Measurements from ENCODE around the gene TYRP1.
"Not testable (repeated sequence)": the region's sequence is repeated elsewhere in the genome, so short reads cannot be mapped to it uniquely, and the experiment has no call there.

Gene TYRP1

DNA sequence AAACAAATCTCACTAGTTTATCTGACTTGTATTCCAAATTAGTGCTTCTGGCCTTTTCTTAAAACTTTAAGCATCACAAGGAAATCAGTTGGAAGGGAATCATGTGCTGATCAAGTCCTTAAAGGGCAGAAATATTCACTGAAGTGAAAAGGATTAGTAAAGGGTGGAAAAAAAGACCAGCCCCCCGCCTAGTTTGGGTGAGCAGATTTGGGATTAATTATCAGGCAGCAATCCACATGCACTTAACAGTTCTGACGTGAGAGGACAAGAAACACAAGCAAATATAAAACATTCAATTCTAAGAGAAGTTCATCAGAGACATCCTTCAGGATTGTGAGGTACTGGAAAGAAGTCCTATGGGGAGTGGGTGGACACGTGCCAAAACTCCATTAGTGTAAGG is at the start of gene TYRP1:
TSS of gene TYRP1 (plus strand) at position 245 of the 400 bp plus-strand sequence. CDS start 612 bp downstream, outside the sequence.
- no peak for DNase-seq

DNA sequence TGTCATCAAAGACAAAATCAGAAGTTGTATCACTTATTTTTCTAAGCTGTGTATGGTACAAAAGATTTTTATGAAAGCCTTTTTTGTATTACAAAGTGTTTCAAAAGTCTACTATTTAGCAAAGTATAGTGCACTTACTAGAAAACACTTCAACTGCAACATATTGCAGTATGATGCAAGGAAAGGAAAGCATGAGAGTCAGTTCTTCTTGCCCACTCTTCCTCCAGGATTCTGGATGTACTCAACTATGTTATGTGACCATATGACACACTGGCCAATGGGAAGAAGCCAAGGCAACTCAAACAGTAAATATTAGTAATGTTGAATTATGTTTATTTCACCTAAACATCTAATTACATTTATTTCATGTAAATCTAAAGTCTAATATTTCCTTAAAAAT is 49.5 kb upstream of the TYRP1 start:
- no peak for DNase-seq

GRCh38 chr9:12648925-12649324 is 44.3 kb upstream of the TYRP1 start:
- no peak for DNase-seq

DNA sequence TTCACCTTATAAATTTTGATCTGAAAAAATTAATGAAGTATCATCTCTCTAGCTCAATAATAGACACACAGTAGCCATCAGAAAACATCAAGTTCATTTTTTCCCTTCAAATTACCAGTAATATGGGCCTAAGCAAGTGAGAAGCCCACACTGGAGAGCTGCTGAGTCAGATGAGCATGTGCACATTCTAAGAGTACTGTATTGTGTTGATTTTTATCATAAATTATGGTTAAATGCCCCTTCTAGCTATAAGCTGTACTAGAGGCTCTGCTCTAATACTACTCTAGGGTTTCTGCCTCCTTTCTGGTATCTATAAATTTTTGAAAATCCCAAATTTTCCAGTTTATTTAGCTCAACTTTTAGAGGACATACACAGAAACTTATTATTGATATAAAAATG is 42.1 kb upstream of the TYRP1 start:
- DNase-seq, result no peak

DNA sequence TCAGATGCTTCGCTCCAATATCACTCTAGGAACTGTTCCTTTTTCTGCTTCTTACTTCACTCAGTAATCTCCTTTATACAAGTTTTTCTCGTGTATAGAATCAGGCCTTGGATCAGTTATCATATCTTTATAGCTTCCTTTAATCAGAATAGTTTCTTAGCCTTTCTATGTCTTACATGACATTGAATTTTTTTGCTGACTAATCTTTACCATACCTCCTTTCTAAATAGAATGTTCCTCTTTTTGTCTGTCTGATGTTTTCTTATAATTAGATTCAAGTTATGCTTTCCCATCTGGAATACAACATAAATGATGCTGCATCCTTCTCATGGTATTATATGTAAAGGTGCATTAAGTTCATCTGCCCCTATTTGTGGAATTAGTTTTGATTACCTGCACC is 40.2 kb upstream of the TYRP1 start:
- no peak for DNase-seq

GRCh38 chr9:12656803-12657202 is 36.4 kb upstream of the TYRP1 start:
- no peak for DNase-seq

DNA sequence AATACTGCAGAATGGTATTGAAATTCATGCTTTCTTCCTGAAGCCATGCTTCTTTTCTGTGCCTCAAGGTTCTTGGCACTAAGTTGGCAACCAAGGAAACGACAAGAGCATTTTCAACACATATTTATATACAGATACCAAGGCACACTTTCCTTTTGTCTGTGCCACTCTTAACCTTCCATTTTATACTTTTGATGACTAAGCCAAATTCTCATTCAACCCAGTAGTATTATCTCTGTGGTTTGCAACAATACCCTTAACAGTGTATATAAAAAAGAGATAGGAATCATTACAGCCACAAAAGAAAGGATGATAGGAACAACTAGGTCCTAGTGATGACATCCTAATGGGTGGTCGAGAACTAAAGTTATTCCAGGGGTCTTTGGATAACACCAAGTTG is 36.0 kb upstream of the TYRP1 start:
- DNase-seq, result no peak

DNA sequence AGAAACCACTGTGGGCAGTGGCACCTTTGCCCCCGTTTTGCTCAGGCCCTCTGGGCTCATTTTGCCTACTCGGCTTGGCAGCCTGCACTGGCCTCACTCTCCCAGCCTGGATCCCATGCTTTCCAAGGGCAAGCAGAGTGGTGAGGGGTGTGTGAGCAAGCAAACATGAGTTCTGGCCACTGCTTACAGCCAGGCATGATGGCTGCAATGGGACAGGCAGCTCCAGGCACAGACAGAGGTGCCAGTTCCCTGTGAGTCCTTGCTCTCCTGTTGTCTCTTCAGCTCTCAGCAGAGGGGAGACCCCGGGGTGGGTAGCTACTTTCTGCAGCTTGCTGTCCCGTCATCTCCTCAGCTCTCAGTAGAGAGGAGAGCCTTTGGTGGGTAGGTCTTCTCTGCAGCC is 35.2 kb upstream of the TYRP1 start:
- DNase-seq, result no peak

DNA sequence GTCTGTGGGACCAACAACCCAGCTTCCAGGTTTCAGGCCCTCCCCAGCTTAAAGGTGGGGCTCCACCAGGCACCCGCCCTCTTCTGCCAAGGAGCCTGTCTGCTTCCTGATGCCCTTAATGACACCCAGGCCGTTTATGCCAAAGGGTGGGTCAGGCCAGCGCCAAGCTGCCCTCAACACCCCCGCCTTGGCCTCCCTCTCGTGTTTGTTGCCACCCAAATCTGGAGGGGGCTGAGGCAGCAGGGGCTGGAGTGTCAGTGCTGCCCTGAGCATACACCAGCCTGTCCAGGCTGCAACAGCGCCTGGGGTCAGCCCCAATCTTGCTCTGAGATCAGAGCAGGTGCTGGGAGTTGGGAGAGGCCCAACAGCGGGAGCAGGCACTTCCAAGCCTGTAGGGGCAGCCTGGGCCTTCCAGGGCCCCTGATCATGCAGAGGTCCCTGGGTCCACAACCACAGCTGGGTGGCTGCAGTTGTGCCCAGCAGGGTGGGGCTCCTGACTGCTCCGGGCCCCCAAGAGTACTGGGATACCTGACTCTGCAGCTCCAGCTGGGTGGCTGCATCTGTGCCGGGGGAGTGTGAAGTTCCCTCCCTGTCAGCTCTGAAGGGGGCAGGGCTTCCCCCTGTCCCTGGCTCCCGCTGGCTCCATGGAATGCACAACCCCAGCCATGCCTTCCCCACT is 34.5 kb upstream of the TYRP1 start:
- DNase-seq, result no peak

DNA sequence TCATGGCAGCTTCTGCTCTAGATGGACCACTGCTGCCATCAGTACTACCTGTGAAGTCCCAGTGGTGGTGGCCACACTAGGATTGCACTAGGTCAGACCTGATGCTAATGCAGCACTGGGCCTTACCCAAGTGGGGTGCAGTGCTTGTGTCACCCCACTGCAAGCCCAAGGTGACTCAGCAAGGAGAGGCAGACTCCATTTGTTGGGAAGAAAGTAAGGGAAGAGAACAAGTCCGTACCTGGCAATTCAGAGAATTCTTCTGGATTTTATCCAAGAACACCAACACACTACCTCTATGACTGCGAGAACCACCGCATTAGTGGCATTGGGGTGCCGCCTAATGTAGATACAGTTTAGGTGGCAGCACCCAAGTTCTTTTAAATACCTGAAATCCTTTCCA is 34.0 kb upstream of the TYRP1 start:
- DNase-seq, result no peak

- DNase-seq, result no peak
These were observed 26.4 kb upstream of the TYRP1 start for GRCh38 chr9:12666813-12667212.

DNA sequence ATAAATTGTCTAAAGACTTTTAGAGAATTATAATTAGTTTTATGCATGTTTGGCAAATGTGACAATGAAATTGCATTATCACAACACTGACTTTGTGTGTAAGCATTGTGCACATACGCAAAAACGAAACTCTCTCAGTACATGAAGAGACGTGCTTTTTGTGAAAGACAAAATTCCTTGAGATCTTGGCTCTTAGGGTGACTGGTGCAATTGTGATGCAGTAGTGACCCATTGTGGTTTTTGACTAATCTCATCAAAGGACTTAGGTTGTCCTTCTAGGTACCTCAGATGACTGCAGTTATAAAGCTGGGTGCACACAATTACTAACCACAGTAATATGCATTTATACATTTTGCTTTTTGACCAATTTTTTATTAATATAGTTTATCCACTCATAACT is 25.3 kb upstream of the TYRP1 start:
- no peak for DNase-seq

DNA sequence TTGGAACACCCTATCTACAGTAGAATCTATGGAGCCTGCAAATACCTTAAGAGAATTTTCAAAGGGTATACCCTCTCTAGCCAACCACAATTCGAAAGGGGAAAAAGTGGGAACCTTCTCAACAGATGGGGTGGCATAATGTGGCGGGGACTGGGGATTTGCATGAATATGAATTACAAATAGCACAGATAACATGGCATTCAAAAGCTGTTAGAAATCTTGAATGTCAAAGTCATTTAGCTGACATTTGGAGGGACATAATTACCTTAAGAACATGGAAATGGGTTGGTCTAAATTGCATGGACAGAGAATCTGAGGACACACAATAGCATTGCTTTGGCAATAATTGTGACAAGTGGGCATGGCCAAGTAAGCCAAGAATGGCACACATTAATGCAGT is 23.2 kb upstream of the TYRP1 start:
- DNase-seq, result no peak

DNA sequence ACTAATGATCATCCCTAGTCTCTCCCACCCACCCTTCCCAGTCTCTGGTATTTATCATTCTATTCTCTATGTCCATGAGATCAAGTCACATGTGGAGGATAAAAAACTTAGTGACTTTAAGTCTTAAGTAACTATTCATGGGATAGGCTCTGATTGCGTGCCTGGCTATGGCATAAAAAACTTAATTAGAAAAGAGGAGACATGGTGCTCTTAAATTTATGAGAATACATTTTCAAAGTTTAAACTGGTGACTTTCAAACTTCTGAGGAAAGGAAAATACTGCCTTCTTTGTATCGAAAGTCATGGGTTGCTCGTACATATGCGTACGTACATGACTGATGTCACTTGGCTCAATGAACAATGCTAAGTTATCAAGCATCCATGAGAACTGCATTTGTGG is 18.2 kb upstream of the TYRP1 start:
- DNase-seq, result no peak

GRCh38 chr9:12677462-12678126 is 15.6 kb upstream of the TYRP1 start:
- DNase-seq, result not testable (repeated sequence)

GRCh38 chr9:12680341-12680740 is 12.8 kb upstream of the TYRP1 start:
- DNase-seq, result no peak

DNA sequence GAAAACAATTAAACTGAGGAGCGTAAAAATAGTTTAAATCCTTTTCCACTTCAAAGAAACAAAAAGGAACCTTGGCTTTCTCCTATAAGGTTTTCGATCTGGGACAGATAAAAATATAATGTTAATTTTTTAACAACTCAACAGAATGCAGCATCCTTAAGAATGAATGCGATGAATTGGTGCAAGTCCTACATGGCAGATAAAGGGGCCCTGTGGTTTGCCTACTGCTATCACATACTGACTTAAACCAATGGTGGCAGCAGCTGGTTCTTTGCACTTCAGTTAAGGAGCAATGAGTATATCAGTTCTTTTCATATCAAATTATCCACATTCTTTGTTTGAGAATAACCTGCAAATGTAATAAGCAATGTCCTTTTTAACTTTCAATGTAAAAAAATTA is 12.4 kb upstream of the TYRP1 start:
- no peak for DNase-seq

DNA sequence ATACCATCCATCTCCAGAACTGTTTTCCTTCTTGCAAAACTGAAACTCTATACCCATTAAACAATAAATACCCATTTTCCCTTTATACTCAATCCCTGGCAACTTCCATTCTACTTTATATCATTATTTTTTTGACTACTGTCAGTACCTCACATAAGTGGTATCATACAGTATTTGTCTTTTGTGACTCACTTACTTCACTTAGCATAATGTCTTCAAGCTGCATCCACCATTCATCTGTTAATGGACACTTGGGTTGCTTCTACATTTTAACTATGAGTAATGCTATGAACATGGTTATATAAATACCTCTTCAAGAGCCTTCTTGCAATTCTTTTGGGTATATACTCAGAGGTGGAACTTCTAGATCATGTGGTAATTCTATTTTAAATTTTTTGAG is 11.6 kb upstream of the TYRP1 start:
- DNase-seq, result no peak

GRCh38 chr9:12684974-12685373 is 8.2 kb upstream of the TYRP1 start:
- DNase-seq, result no peak

DNA sequence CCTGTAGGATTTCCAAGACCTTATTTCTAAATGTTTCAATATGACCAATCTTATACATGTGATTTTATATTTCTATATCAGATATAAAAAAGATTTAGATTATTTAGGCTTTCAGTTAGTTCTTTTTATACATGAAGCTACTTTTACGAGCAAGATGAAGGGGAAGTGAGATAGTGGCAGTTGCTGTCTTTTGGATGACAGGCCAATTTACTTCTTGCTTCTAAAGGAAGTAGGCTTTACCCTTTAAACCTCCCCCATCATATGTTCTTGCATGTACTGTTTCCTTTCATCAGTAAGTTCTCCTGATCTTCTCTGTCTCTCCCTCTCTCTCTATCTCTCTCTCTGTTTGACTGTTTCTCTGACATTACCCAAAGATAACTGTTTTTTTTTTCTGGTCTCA is 4.0 kb upstream of the TYRP1 start:
- DNase-seq, result no peak

DNA sequence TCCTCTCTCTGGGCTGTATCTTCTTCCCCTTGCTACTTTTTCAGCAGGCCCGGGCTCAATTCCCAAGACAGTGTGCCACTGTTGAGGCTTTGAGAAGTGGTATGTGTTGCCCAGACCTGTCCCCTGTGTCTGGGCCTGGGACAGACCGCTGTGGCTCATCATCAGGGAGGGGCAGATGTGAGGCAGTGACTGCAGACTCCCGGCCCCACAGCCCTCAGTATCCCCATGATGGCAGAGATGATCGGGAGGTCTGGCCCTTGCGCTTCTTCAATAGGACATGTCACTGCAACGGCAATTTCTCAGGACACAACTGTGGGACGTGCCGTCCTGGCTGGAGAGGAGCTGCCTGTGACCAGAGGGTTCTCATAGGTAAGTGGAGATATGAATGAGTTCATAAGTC is 828 bp downstream of the TYRP1 start:
- DNase-seq, result no peak

DNA sequence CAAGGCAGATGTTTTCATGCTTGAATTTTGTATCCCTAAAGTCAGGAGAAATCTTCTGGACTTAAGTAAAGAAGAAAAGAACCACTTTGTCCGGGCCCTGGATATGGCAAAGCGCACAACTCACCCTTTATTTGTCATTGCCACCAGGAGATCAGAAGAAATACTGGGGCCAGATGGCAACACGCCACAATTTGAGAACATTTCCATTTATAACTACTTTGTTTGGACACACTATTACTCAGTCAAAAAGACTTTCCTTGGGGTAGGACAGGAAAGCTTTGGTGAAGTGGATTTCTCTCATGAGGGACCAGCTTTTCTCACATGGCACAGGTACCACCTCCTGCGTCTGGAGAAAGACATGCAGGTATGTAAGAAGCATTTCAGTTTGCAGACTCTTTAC is 2.3 kb downstream of the TYRP1 start:
- no peak for DNase-seq

DNA sequence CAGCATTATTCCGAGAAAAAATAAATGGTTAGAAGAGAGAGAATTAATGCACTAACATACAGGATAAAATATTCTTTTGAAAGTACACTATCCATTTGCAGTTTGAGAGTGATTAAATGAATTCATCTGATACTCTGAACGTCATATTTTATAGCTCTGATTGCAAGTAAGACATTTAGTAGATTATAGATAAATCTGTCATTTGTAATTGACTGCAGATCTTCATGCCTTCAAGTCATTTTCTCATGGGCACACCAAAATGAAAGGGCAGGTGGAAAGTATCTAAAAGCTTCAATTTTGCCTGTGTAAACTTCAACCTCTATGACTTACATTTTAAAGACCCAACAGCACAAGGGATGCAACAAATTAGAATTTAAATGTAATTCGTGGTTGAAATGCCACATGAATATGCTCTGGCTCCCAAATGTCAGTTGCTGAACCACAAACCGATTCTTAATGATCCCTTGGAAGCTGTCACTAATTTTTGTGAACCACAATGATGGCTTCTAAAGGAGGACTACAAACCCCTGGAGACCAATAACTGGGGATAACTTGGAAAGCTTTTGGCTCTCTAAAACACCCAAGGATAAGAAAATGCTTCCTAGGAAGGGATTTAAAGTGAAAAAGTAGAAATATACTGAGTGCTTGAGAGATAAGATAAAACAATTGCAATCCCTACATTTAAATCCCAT is 3.9 kb downstream of the TYRP1 start:
- no peak for DNase-seq

- DNase-seq, result no peak
These were observed 4.5 kb downstream of the TYRP1 start for GRCh38 chr9:12697719-12698118.

Measured in cortex of kidney (tissue), 1 donor.